Measurements from ENCODE around the gene GATA1. TPM values are rescaled to one million over a fixed set of nuclear protein-coding genes. Genes with fewer than 3 reads are reported as not detected.
A peak's percentile ranks its signal among the peaks of the same experiment; 100 is the strongest.

Gene GATA1
- total RNA-seq, 1 donor from 2014 or later: 0.87 TPM

- intact Hi-C loops (cut with DNase I): no loop called here
- no peak for TF ChIP-seq CTCF (IDR thresholded peaks at IDR 0.05)
- DNase-seq (no peak), ATAC-seq (no peak)
- Histone ChIP-seq H3K27ac (no peak overlapping the region), H3K9me3 (no peaks in the 10 kb centered on the region), H3K36me3 (no peaks in the 10 kb centered on the region), H3K4me1 (no peaks in the 10 kb centered on the region), H3K27me3 (no peaks in the 10 kb centered on the region), H3K4me3 (no peak overlapping the region)
Measured at GRCh38 chrX:48833542-48834138, 47.2 kb downstream of the GATA1 start.

GRCh38 chrX:48834383-48834709 lies 48.0 kb downstream of the GATA1 start:
- Histone ChIP-seq H3K36me3 (no peaks in the 10 kb centered on the region), H3K4me3 (no peak overlapping the region), H3K27ac (no peak overlapping the region), H3K4me1 (no peaks in the 10 kb centered on the region), H3K9me3 (no peaks in the 10 kb centered on the region), H3K27me3 (no peaks in the 10 kb centered on the region)
- no peak for TF ChIP-seq CTCF (IDR thresholded peaks at IDR 0.05)
- intact Hi-C loops (cut with DNase I): no loop called here
- no peak for ATAC-seq
- no peak for DNase-seq

- no peaks in the 10 kb centered on the region for H3K36me3 ChIP-seq
- peak within 1 kb of the TSS; percentile 25 for H3K4me3 ChIP-seq
- DNase-seq: no peak
- no peak within 1 kb of the TSS for H3K27ac ChIP-seq
- H3K4me1 ChIP-seq: no peaks in the 10 kb centered on the region
- no peak for TF ChIP-seq CTCF (IDR thresholded peaks at IDR 0.05)
- ATAC-seq: peak; percentile 28
- intact Hi-C loops (cut with DNase I): no loop called here
- H3K9me3 ChIP-seq: no peaks in the 10 kb centered on the region
- H3K27me3 ChIP-seq: no peaks in the 10 kb centered on the region
Measured at GRCh38 chrX:48835524-48836329, 49.3 kb downstream of the GATA1 start, which contains the start of gene PCSK1N. PCSK1N (minus strand) TSS chrX:48835610; CDS start chrX:48835532, 78 bp downstream.

- ATAC-seq (no peak), DNase-seq (no peak)
- Histone ChIP-seq H3K27me3 (no peaks in the 10 kb centered on the region), H3K4me3 (no peak overlapping the region), H3K9me3 (no peaks in the 10 kb centered on the region), H3K36me3 (no peaks in the 10 kb centered on the region), H3K4me1 (no peaks in the 10 kb centered on the region), H3K27ac (no peak overlapping the region)
- TF ChIP-seq CTCF (IDR thresholded peaks at IDR 0.05): no peak
- intact Hi-C loops (cut with DNase I): no loop called here
Measured at GRCh38 chrX:48839686-48840085, 53.3 kb downstream of the GATA1 start.

Other genes with a start within 250 kb of the GATA1 start
- 14.6 TPM for gene TBC1D25, start 246.9 kb upstream of the GATA1 start, total RNA-seq
- gene RBM3, start 212.1 kb upstream of the GATA1 start, total RNA-seq: 170 TPM
- gene WDR13, start 189.1 kb upstream of the GATA1 start, total RNA-seq: 121 TPM
- gene WAS, start 102.8 kb upstream of the GATA1 start, total RNA-seq: 25.3 TPM
- gene SUV39H1, start 89.9 kb upstream of the GATA1 start, total RNA-seq: 3.0 TPM
- gene GLOD5, start 24.8 kb upstream of the GATA1 start, total RNA-seq: 2.6 TPM
- gene HDAC6, start 15.5 kb downstream of the GATA1 start, total RNA-seq: 94.2 TPM
- not detected for gene ERAS, start 39.9 kb downstream of the GATA1 start, total RNA-seq
- gene PCSK1N, start 49.0 kb downstream of the GATA1 start, total RNA-seq: 4.3 TPM
- 32.9 TPM for gene TIMM17B, start 111.2 kb downstream of the GATA1 start, total RNA-seq
- 61.3 TPM for gene PQBP1, start 111.3 kb downstream of the GATA1 start, total RNA-seq
- 22.6 TPM for gene SLC35A2, start 125.1 kb downstream of the GATA1 start, total RNA-seq
- 14.4 TPM for gene PIM2, start 132.4 kb downstream of the GATA1 start, total RNA-seq
- gene OTUD5, start 171.0 kb downstream of the GATA1 start, total RNA-seq: 42.6 TPM
- 1.2 TPM for gene KCND1, start 185.3 kb downstream of the GATA1 start, total RNA-seq
- 52.8 TPM for gene GRIPAP1, start 215.7 kb downstream of the GATA1 start, total RNA-seq